H1 (cell line): ENCODE results near the gene ZSWIM6.

ENCODE experiments used
- CHD1 ChIP-seq: IDR thresholded peaks from 2 replicates; pipeline ENCODE4 v1.6.1; 2012; ENCODE audit warnings: low read depth, low read length, improper control_type of control experiment
- CTCF ChIP-seq, 3 experiments: IDR thresholded peaks; 1 replicate in 2 of 3; 2 replicates in 1 of 3; pipeline versions ENCODE4 v1.5.1 to v1.6.1; 2011; ENCODE audit warnings: low read length in 3 of 3, mild to moderate bottlenecking in 3 of 3, inconsistent platforms in 2 of 3, low read depth in 1 of 3, moderate library complexity in 1 of 3; ENCODE audit not compliant: insufficient read depth in 1 of 3; ENCODE audit errors: control extremely low read depth in 1 of 3
- TAF1 ChIP-seq: IDR thresholded peaks from 2 replicates; pipeline ENCODE4 v1.6.1; 2011; ENCODE audit warnings: mild to moderate bottlenecking, low read depth, low read length
- ZNF274 ChIP-seq: IDR thresholded peaks from 2 replicates; pipeline ENCODE4 v1.7.0; 2012; ENCODE audit warnings: low read length, borderline replicate concordance; ENCODE audit errors: extremely low read depth

GRCh38 chr5:61357745-61358144 lies 25.7 kb downstream of the ZSWIM6 start:
- no peak for TF ChIP-seq CHD1
- TF ChIP-seq ZNF274: no peak
- TF ChIP-seq CTCF (IDR thresholded peaks at IDR 0.05; ENCODE audit: control extremely low read depth in 1 of 3, insufficient read depth in 1 of 3, low read depth in 1 of 3, low read length in 3 of 3): peak in 2 of 3 experiments; percentile 68 to 82; a peak in 3 of 4 replicates
- no peak for TF ChIP-seq TAF1
